Measurements from ENCODE around the gene RANBP9.

Gene RANBP9

GRCh38 chr6:13604546-13605416 lies 106.9 kb downstream of the RANBP9 start:
- FAIRE-seq: no peak
- DNase-seq (ENCODE audit: low spot score): no peak

- no peak for FAIRE-seq
- DNase-seq (ENCODE audit: low spot score): no peak
These were observed 107.5 kb downstream of the RANBP9 start for GRCh38 chr6:13604135-13604534.

- no peak for FAIRE-seq
These were observed 111.6 kb downstream of the RANBP9 start for GRCh38 chr6:13600036-13600435.

GRCh38 chr6:13597073-13597472 lies 114.6 kb downstream of the RANBP9 start:
- DNase-seq (ENCODE audit: low spot score) (no peak), FAIRE-seq (no peak)

More at GRCh38 chr6:13600036-13600435, 111.6 kb downstream of the RANBP9 start:
- DNase-seq (ENCODE audit: low spot score): no peak

GRCh38 chr6:13593720-13594119 lies 117.9 kb downstream of the RANBP9 start:
- no peak for FAIRE-seq
- no peak for DNase-seq (ENCODE audit: low spot score)

- DNase-seq (ENCODE audit: low spot score): no peak
- no peak for FAIRE-seq
These were observed 118.5 kb downstream of the RANBP9 start for GRCh38 chr6:13593103-13593502.

GRCh38 chr6:13591205-13591921 lies 120.3 kb downstream of the RANBP9 start:
- FAIRE-seq (no peak), DNase-seq (ENCODE audit: low spot score) (no peak)

- FAIRE-seq: no peak
These were observed 121.0 kb downstream of the RANBP9 start for GRCh38 chr6:13590574-13591153.

GRCh38 chr6:13589801-13590200 lies 121.8 kb downstream of the RANBP9 start:
- DNase-seq (ENCODE audit: low spot score): no peak

More at GRCh38 chr6:13590574-13591153, 121.0 kb downstream of the RANBP9 start:
- DNase-seq (ENCODE audit: low spot score): no peak

GRCh38 chr6:13586603-13587542 lies 124.8 kb downstream of the RANBP9 start:
- no peak for DNase-seq (ENCODE audit: low spot score)
- no peak for FAIRE-seq

More at GRCh38 chr6:13589801-13590200, 121.8 kb downstream of the RANBP9 start:
- no peak for FAIRE-seq

- DNase-seq (ENCODE audit: low spot score): no peak
- FAIRE-seq: no peak
These were observed 129.9 kb downstream of the RANBP9 start for GRCh38 chr6:13581700-13582229.

GRCh38 chr6:13579911-13580310 lies 131.7 kb downstream of the RANBP9 start:
- FAIRE-seq (no peak), DNase-seq (ENCODE audit: low spot score) (no peak)

- no peak for FAIRE-seq
These were observed 133.7 kb downstream of the RANBP9 start for GRCh38 chr6:13577926-13578325.

GRCh38 chr6:13576017-13576416 lies 135.6 kb downstream of the RANBP9 start:
- FAIRE-seq (no peak), DNase-seq (ENCODE audit: low spot score) (no peak)

More at GRCh38 chr6:13577926-13578325, 133.7 kb downstream of the RANBP9 start:
- no peak for DNase-seq (ENCODE audit: low spot score)

GRCh38 chr6:13575377-13575775 lies 136.3 kb downstream of the RANBP9 start:
- DNase-seq (ENCODE audit: low spot score): no peak
- FAIRE-seq: no peak

GRCh38 chr6:13574571-13575376 lies 136.9 kb downstream of the RANBP9 start, which contains the start of gene SIRT5:
SIRT5 (plus strand) TSS chr6:13574601; CDS start chr6:13584111, 9,510 bp downstream.
- FAIRE-seq (peak; percentile 71), DNase-seq (ENCODE audit: low spot score) (peak; percentile 80)

- FAIRE-seq (no peak), DNase-seq (ENCODE audit: low spot score) (peak; percentile 81)
These were observed 137.5 kb downstream of the RANBP9 start for GRCh38 chr6:13574149-13574570.

GRCh38 chr6:13573669-13574110 lies 137.9 kb downstream of the RANBP9 start:
- FAIRE-seq: no peak

GRCh38 chr6:13572951-13573654 lies 138.5 kb downstream of the RANBP9 start:
- DNase-seq (ENCODE audit: low spot score) (no peak), FAIRE-seq (no peak)

More at GRCh38 chr6:13573669-13574110, 137.9 kb downstream of the RANBP9 start:
- peak; percentile 5 for DNase-seq (ENCODE audit: low spot score)

All from RCC 7860 (cell line).